PC-9 (cell line): ENCODE results near the gene SAP130. TPM values are rescaled to one million over a fixed set of nuclear protein-coding genes. Genes with fewer than 3 reads are reported as not detected.

ENCODE experiments used
- BruUV-seq: library from RNA; stranded (reverse); fragments of 400-500 nt; replicated peaks from 2 replicates; lab custom pipeline; 2021; lab: Mats Ljungman, UMichigan
- CTCF ChIA-PET: fragments of 300-600 bp; sonication (Branson Sonifier 250); formaldehyde crosslinking; loops from one replicate; lab custom pipeline; 2022; ENCODE audit warnings: antibody characterized with exemption; lab: Charles Lee
- POLR2A ChIA-PET: fragments of 300-600 bp; sonication (Branson Sonifier 250); formaldehyde crosslinking; loops from one replicate; lab custom pipeline; 2022; ENCODE audit warnings: antibody characterized with exemption; ENCODE audit not compliant: unreplicated experiment; lab: Charles Lee
- DNase-seq, 2 experiments: peaks; one replicate each; pipeline versions ENCODE4 v3.0.0 to v3.0.0-alpha.2; 2015 to 2022; ENCODE audit warnings: mixed read lengths in 1 of 2
- H2AFZ ChIP-seq: fragments of 200-600 bp; sonication (generic); 2 replicates; pipeline ENCODE4 v1.8.1; 2017; ENCODE audit warnings: antibody characterized with exemption
- H3F3A ChIP-seq: fragments of 200-600 bp; sonication (generic); 2 replicates; pipeline ENCODE4 v1.8.1; 2017; ENCODE audit warnings: antibody characterized with exemption, mild to moderate bottlenecking, low read depth; ENCODE audit not compliant: insufficient read depth
- H3K27ac ChIP-seq: fragments of 200-600 bp; sonication (generic); 2 replicates; pipeline ENCODE4 v1.6.1; 2016; ENCODE audit warnings: mixed run types
- H3K27me3 ChIP-seq: fragments of 200-600 bp; sonication (generic); 2 replicates; pipeline ENCODE4 v1.6.1; 2016; ENCODE audit warnings: low read depth, mixed run types; ENCODE audit not compliant: insufficient read depth
- H3K36me3 ChIP-seq: fragments of 200-600 bp; sonication (generic); 2 replicates; pipeline ENCODE4 v1.6.1; 2016; ENCODE audit warnings: low read depth, mixed run types
- H3K4me1 ChIP-seq: fragments of 200-600 bp; sonication (generic); replicated peaks from 2 replicates; pipeline ENCODE4 v1.6.1; 2016; ENCODE audit warnings: mixed run types; ENCODE audit not compliant: insufficient read depth
- H3K4me2 ChIP-seq: fragments of 200-600 bp; sonication (generic); 2 replicates; pipeline ENCODE4 v1.6.1; 2017; ENCODE audit warnings: mixed run types
- H3K4me3 ChIP-seq: fragments of 200-600 bp; sonication (generic); 2 replicates; pipeline ENCODE4 v1.6.1; 2016; ENCODE audit warnings: mixed run types
- H3K79me2 ChIP-seq: fragments of 200-600 bp; sonication (generic); 2 replicates; pipeline ENCODE4 v1.6.1; 2017; ENCODE audit warnings: low read depth, mixed run types
- H3K9me2 ChIP-seq: fragments of 200-600 bp; sonication (generic); 2 replicates; pipeline ENCODE4 v1.8.1; 2017; ENCODE audit warnings: mild to moderate bottlenecking; ENCODE audit not compliant: insufficient read depth
- H3K9me3 ChIP-seq: fragments of 200-600 bp; sonication (generic); 2 replicates; pipeline ENCODE4 v1.8.1; 2016; ENCODE audit warnings: low read depth; ENCODE audit not compliant: insufficient read depth
- H4K20me1 ChIP-seq: fragments of 200-600 bp; sonication (generic); 2 replicates; pipeline ENCODE4 v1.8.1; 2017; ENCODE audit not compliant: insufficient read depth
- CTCF ChIP-seq: fragments of 200-600 bp; sonication (generic); conservative IDR thresholded peaks from 2 replicates; pipeline ENCODE4 v1.6.1; 2017; ENCODE audit warnings: mixed run types, antibody characterized with exemption, mild to moderate bottlenecking, moderate library complexity
- EZH2 ChIP-seq: fragments of 200-600 bp; sonication (generic); IDR thresholded peaks from 2 replicates; pipeline ENCODE4 v1.8.0; 2017; ENCODE audit warnings: antibody characterized with exemption, low read depth
- intact Hi-C: fragments of 100-400 bp; cut with micrococcal nuclease; formaldehyde crosslinking; loops from one replicate; pipeline ENCODE4 v1.10.0; 2022; ENCODE audit not compliant: unreplicated experiment
- total RNA-seq: library from RNA; stranded (reverse); gene quantifications from 2 replicates; pipeline ENCODE4 v1.2.3, GENCODE V29; 2021

The SAP130 gene
- total RNA-seq, 1 experiment from 2014 or later, result 33.9 TPM

- no peaks in the 10 kb centered on the region for H3K27me3 ChIP-seq
- TF ChIP-seq EZH2 (no peak), CTCF (no peak)
- POLR2A ChIA-PET, result no interaction called here
- peaks cover 53% of the 10 kb centered on the region for H3K36me3 ChIP-seq
- intact Hi-C loops, result no loop called here
- no peaks in the 10 kb centered on the region for H3K9me3 ChIP-seq
- no peaks in the 10 kb centered on the region for H3K4me1 ChIP-seq
- no peak overlapping the region for H3K4me3 ChIP-seq
- no TSS peak for BruUV-seq
- no peaks in the 10 kb centered on the region for H3K9me2 ChIP-seq
- CTCF ChIA-PET, result no interaction called here
- no peak overlapping the region for H3K4me2 ChIP-seq
- no peaks in the 10 kb centered on the region; the same call in 1 of the 2 replicates for H3F3A ChIP-seq
- no peak overlapping the region for H3K27ac ChIP-seq
- DNase-seq, result no peak
- no peaks in the 10 kb centered on the region for H3K79me2 ChIP-seq
- peaks cover 5% of the 10 kb centered on the region; the same call in 1 of the 2 replicates for H4K20me1 ChIP-seq
- H2AFZ ChIP-seq, result no peak overlapping the region
These were observed 36.1 kb downstream of the SAP130 start for GRCh38 chr2:127991742-127992141.

GRCh38 chr2:127986548-127987079, 41.2 kb downstream of the SAP130 start:
- Histone ChIP-seq H4K20me1 (no peaks in the 10 kb centered on the region; the same call in 1 of the 2 replicates), H3K9me3 (no peaks in the 10 kb centered on the region), H3K79me2 (no peaks in the 10 kb centered on the region), H3K4me2 (no peak overlapping the region), H3K36me3 (peaks cover 51% of the 10 kb centered on the region), H3K27me3 (no peaks in the 10 kb centered on the region), H3F3A (no peaks in the 10 kb centered on the region; the same call in 1 of the 2 replicates), H3K9me2 (no peaks in the 10 kb centered on the region), H2AFZ (no peak overlapping the region), H3K4me1 (no peaks in the 10 kb centered on the region), H3K4me3 (no peak overlapping the region), H3K27ac (no peak overlapping the region)
- ChIA-PET POLR2A (no interaction called here), CTCF (no interaction called here)
- intact Hi-C loops, result no loop called here
- no TSS peak for BruUV-seq
- DNase-seq, result no peak
- TF ChIP-seq EZH2 (no peak), CTCF (no peak)

- intact Hi-C loops, result no loop called here
- Histone ChIP-seq H3K79me2 (no peaks in the 10 kb centered on the region), H3K4me2 (no peak overlapping the region), H3K36me3 (peaks cover 48% of the 10 kb centered on the region), H2AFZ (no peak overlapping the region), H3K4me3 (no peak overlapping the region), H4K20me1 (no peaks in the 10 kb centered on the region), H3F3A (no peaks in the 10 kb centered on the region; the same call in 1 of the 2 replicates), H3K9me3 (no peaks in the 10 kb centered on the region), H3K27me3 (no peaks in the 10 kb centered on the region), H3K4me1 (no peaks in the 10 kb centered on the region), H3K27ac (no peak overlapping the region), H3K9me2 (no peaks in the 10 kb centered on the region)
- CTCF ChIA-PET, result no interaction called here
- TF ChIP-seq EZH2 (no peak), CTCF (no peak)
- BruUV-seq, result no TSS peak
- no peak for DNase-seq
- POLR2A ChIA-PET, result no interaction called here
These were observed 42.1 kb downstream of the SAP130 start for GRCh38 chr2:127985735-127986134.
